Measurements from ENCODE around the gene PTCRA.
"Not testable (repeated sequence)": the region's sequence is repeated elsewhere in the genome, so short reads cannot be mapped to it uniquely, and the experiment has no call there.

PTCRA gene

DNA sequence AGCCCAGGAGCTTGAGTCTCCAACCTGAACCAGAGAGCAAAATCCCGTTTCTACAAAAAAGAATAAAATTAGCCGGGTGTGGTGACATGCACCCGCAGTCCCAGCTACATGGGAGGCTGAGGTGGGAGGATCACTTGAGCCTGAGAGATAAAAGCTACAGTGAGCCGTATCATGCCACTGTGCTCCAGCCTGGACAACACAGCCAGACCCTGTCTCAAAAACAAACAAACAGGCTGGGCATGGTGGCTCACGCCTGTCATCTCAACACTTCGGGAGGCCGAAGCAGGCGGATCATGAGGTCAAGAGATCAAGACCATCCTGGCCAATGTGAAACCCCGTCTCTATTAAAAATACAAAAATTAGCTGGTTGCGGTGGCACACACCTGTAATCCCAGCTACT, 11.4 kb upstream of the PTCRA start:
- no peak for DNase-seq

- no peak for DNase-seq
Observed at GRCh38 chr6:42907336-42907735, 8.5 kb upstream of the PTCRA start.

- no peak for DNase-seq
Observed at GRCh38 chr6:42909835-42910234, 6.0 kb upstream of the PTCRA start.

DNA sequence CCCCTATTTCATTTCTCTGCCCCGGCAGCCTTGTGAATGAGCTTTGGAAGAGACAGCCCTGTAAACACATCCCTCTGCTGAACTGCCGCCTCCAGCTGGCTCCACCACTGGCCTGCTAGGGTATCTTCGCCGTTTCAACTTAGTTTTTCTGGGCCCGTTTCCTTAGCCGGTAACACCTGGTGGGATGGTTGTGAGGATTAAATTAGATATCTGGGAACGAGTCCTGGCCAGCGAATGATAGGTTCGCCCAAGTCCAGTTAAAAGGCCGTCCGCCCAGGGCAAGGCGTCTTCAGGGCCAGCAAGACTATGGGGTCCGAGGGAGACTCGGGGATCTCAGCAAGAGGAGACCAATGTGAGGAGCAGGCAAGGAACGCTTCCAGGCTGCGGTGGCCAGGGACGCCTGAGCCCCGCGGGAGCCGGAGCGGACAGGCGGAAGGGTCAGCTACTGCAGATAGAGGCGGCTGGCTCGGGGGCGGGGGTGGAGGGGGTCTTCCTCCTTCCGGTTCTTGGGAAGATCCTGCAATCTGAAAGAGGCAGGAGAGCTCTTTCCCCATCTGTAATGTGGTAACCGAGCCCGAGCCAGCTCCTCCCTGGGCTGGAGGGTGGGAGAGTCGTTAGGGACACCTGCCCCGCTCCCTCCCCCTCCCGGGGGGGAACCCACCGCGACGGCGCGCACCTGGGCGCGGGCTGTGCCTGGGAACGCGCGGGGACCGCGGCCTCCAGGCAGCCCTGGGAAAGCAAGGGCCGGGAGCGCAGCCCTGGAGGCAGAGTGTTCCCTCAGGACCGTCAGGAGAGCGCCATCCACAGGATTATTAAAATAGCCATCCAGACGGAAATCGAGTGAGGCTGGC, 4.5 kb upstream of the PTCRA start:
- DNase-seq: no peak

DNA sequence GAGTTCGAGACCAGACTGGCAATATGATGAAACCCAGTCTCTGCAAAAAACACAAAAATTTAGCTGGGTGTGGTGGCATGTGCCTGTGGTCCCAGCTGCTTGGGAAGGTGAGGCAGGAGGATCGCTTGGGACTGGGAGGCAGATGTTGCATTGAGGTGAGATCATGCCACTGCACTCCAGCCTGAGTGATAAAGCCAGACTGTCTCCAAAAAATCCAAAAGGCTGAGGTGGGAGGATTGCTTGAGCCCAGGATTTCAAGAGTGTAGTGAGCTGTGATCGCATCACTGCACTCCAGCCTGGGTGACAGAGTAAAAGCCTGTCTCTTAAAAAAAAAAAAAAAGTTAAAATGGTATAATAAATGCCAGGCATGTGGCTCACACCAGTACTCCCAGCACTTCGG, 1.3 kb upstream of the PTCRA start:
- no peak for DNase-seq

GRCh38 chr6:42916288-42916687, 435 bp downstream of the PTCRA start:
- no peak for DNase-seq

DNA sequence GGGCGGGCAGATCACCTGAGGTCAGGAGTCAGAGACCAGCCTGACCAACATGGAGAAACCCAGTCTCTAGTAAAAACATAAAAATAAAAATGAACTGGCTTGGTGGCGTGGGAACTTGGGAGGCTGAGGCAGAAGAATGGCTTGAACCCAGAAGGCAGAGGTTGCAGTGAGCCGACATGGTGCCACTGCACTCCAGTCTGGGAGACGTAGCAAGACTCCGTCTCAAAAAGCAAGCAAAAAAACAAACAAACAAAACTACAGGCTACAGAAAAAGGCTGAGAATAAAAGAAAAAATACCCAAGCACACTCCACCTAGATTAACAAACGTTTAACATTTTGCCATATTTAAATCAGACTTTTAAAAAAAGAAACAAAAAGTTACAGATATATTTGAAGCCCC, 5.9 kb downstream of the PTCRA start:
- no peak for DNase-seq

- no peak for DNase-seq
Observed at GRCh38 chr6:42923666-42924065, 7.8 kb downstream of the PTCRA start.

- DNase-seq: no peak
Observed at GRCh38 chr6:42925248-42925857, 9.5 kb downstream of the PTCRA start.

DNA sequence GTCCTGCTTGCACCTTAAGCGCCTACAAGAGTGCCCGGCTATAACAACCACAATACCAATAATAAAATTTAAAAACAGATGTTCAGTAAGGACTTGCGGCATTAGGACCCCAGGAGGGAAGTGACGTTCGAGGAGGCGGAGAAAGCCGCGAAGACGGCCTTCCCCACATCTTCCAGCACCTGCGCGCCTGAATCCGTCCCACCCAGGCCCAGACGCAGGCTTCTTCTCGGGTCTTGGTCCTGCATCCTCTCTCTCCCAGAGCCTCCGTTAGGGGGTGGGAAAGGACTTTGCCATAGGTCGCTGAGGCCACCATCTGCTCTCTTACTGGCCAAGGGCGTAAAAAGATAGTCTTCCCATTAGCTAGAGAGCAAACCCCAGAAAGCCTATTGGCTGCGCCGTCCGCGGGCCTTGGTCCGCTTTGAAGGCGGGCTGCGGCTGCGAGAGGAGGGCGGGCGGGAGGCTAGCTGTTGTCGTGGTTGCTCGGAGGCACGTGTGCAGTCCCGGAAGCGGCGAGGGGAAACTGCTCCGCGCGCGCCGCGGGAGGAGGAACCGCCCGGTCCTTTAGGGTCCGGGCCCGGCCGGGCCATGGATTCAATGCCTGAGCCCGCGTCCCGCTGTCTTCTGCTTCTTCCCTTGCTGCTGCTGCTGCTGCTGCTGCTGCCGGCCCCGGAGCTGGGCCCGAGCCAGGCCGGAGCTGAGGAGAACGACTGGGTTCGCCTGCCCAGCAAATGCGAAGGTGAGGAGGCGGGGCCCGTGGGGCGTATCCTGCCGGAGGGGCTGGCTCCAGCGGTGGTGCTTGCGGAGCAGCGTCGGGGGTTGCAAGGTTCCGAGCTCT, 13.3 kb downstream of the PTCRA start, which contains the start of gene CNPY3:
Gene CNPY3, plus strand, starts transcription at position 495 of the 835 bp plus-strand sequence. Its CDS starts 91 bp downstream, at position 586.
- peak; percentile 98 for DNase-seq

DNA sequence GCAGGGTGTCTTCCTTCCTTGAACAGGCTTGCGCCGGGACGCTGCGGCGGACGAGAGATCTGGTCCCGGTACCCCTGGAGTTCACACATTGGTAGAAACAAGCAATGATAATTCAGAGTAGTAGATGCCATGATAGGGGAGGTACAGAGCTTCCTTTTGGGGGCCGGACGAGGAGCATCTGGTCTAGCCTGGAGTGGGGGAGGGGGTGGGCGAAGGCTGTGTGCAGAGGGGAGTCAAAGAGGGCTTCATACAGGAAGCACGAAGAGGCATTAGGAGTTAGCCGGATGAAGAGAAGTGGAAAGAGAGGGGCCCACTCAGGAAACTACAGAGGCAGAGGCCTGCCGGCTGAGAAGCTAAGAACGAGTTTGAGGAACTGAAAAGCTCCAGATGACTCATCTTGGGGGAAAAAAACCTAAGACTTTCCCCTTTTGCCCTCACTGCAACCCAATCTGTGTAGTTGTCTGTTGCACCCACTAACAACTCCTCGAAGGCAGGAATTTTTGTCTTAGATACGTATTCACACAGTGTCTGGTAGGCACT, 14.0 kb downstream of the PTCRA start:
- peak; percentile 78 for DNase-seq

DNA sequence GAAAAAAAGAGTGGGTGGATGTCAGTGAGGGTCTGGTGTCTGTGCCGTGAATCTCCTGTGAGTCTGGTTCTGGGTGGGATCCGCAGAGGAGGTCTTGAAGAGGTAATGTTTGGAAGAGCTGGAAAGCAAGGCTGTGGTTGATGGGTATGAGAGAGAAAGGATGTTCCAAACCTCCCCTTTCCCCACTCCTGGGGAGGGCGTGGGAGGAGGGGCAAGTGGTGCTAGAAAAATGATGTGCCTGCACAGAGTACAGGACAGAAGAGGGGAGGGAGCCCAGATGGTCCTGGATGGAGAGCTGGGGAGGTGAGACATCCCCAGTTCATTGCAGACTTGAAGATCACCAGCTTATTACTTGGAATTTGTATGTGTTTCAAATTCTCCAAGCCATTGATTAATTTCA, 16.6 kb downstream of the PTCRA start:
- no peak for DNase-seq

- no peak for DNase-seq
Observed at GRCh38 chr6:42933205-42933604, 17.4 kb downstream of the PTCRA start.

DNA sequence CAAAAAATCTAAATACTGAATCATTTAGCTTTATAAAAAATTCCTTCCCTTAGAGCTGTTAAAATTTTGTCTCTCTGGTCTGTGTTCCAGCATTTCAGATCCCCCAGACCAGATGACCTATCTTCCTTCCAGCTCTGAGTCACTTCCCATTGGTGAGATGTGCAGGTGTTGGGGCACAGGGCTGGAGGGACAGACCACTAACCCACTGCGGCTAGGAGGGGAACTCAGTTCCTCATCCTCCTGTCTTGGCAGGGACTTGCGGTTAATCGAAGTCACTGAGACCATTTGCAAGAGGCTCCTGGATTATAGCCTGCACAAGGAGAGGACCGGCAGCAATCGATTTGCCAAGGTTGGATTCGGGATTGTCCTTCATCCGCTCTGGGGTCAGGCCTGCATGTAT, 19.5 kb downstream of the PTCRA start:
- DNase-seq: no peak

- no peak for DNase-seq
Observed at GRCh38 chr6:42936398-42936797, 20.5 kb downstream of the PTCRA start.

DNA sequence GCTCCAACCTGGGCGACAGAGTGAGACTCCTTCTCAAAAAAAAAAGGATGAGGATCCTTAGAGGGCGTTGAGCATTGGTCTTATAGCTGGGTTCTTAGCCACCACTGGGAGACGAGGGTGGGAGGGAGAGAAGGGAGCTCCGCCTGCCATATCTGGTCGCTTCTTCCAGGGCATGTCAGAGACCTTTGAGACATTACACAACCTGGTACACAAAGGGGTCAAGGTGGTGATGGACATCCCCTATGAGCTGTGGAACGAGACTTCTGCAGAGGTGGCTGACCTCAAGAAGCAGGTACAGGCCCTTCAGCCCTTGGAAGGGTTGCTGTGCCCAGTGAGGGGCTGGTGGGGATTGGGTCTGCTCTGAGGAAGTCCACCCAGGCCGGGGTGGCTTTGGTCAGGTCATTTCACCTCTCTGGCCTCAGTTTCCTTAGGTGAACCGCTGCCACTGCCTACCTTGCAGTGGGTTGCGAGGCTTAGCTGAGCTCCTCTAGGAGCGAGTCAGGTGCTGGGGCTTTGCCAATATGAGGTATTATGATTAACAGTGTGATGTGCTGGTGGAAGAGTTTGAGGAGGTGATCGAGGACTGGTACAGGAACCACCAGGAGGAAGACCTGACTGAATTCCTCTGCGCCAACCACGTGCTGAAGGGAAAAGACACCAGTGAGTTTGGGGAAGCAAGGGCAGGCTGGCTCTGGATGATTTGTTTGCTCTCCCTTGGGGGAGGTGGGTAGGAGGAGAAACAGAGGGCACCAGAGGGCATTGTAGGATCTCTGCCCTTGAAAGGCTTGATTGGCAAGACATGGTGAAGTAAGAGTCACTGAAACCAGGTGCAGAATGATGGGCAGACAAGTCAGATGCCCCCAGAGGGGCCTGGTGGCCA, 21.9 kb downstream of the PTCRA start:
- no peak for DNase-seq

DNA sequence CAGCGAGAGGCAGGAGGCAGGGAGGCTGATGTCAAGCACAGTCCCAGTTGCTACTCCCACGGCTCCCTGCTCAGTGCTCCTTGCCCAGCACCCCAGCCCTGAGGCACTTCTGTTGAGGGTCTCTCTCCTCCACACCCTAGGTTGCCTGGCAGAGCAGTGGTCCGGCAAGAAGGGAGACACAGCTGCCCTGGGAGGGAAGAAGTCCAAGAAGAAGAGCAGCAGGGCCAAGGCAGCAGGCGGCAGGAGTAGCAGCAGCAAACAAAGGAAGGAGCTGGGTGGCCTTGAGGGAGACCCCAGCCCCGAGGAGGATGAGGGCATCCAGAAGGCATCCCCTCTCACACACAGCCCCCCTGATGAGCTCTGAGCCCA, 22.6 kb downstream of the PTCRA start:
- no peak for DNase-seq

- no peak for DNase-seq
Observed at GRCh38 chr6:42938987-42939809, 23.3 kb downstream of the PTCRA start.

DNA sequence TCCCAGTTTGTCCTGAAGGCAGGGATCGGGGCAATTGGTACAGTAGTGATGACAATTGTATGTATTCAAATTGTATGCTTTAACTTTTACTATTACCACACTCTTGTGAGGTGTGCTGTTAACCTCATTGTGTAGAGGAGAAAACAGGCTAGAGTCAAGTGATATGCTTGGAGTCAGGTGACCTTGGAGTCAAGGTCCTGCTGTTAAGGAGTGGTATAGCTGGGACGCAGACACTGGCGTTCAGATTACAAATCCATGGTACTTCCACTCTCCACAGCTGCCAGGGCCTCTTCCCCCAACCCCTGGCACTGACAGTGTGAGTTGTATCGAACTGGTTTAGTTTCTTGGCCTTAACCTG, 23.9 kb downstream of the PTCRA start:
- no peak for DNase-seq

- no peak for DNase-seq
Observed at GRCh38 chr6:42940493-42941045, 24.7 kb downstream of the PTCRA start.

GRCh38 chr6:42941356-42941755, 25.5 kb downstream of the PTCRA start:
- not testable (repeated sequence) for DNase-seq
